ENCODE results near the gene DUSP6.

- TF ChIP-seq CTCF (IDR thresholded peaks at IDR 0.05; ENCODE audit: low read length): no peak
- no peak for TF ChIP-seq EZH2 (optimal IDR thresholded peaks at IDR 0.05; ENCODE audit: low read depth, low read length)
- no peak for TF ChIP-seq EZH2phosphoT487 (IDR thresholded peaks at IDR 0.05; ENCODE audit: low read length)
Observed at GRCh38 chr12:89319606-89320005, 32.7 kb downstream of the DUSP6 start.
